ENCODE measurements around the gene FRAS1. TPM values are rescaled to one million over a fixed set of nuclear protein-coding genes. Genes with fewer than 3 reads are reported as not detected.

Gene FRAS1
- polyA plus RNA-seq, 3 donors from 2014 or later, result not detected

DNA sequence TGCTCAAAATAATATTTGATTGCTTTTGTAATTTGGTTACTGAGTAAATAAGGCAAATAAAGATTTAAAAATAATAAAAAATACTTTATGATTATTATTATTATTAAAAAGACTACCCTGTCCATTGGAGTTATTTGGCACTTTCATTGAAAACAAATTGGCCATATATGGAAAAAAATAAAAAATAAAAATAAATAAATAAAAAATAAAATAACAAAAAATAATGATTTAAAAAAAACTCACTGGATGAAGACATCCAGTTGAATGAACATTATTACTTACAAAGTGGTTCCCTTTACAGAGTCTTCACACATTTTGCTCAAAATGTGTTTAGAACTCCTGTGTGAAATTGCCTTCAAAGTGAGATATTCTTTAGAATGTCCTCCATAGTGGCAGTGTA is 353.1 kb downstream of the FRAS1 start:
- H3K9me3 Mint-ChIP-seq, result peaks cover 0 to 3% (median 0%) of the 10 kb centered on the region in 6 donors
- peaks cover 0 to 3% (median 0%) of the 10 kb centered on the region in 3 donors for H3K27me3 Mint-ChIP-seq (ENCODE audit: low read depth in 3 of 3)
- no peak for DNase-seq
- no peak overlapping the region for H3K27ac Mint-ChIP-seq
- no peaks in the 10 kb centered on the region for H3K4me1 Mint-ChIP-seq
- no peak overlapping the region for H3K4me3 Mint-ChIP-seq
- H3K36me3 Mint-ChIP-seq, result no peaks in the 10 kb centered on the region

DNA sequence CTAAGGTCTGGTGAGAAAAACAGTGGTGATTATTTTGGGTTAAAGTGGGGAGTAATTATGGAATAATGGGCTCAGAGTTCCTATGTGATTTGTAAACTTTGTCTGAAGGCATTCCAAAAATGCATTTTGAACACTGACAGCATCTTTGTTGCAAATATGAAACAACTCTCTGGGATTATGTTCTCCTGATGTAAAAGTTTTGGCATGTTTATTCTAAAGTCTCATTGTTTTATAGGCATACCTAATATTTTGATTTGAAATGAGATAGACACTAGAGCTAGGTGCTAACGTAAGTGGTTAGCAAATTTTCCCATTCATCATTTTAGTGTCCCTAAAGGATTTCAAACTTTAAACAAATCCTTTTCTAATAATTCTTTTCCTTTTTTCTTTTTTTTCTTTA is 353.6 kb downstream of the FRAS1 start:
- no peak for DNase-seq
- peaks cover 0 to 3% (median 0%) of the 10 kb centered on the region in 3 donors for H3K27me3 Mint-ChIP-seq (ENCODE audit: low read depth in 3 of 3)
- H3K27ac Mint-ChIP-seq, result no peak overlapping the region
- H3K36me3 Mint-ChIP-seq, result no peaks in the 10 kb centered on the region
- peaks cover 0 to 3% (median 0%) of the 10 kb centered on the region in 6 donors for H3K9me3 Mint-ChIP-seq
- no peak overlapping the region for H3K4me3 Mint-ChIP-seq
- H3K4me1 Mint-ChIP-seq, result no peaks in the 10 kb centered on the region

DNA sequence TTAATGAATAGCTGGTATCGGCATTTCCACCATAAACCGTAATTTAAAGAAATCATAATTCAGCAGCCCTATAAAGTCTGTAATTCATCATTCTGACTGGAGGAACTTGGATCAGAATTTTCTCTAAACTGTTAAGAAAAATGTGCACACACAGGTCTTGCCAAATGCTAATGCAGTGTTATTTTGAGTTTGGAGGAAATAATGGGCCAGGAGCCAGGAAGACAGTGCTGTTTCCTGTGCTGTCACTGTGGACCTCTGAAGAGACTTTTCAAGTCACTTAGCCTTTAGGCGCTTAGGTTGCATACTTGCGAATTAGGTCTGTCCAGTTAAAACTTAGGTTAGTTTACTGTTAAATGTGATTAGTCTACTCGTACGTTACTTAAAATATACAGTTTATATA is 357.0 kb downstream of the FRAS1 start:
- H3K27me3 Mint-ChIP-seq (ENCODE audit: low read depth in 3 of 3), result peaks cover 0 to 5% (median 2%) of the 10 kb centered on the region in 3 donors
- H3K4me1 Mint-ChIP-seq, result no peaks in the 10 kb centered on the region
- H3K36me3 Mint-ChIP-seq, result no peaks in the 10 kb centered on the region
- peaks cover 0 to 3% (median 0%) of the 10 kb centered on the region in 6 donors for H3K9me3 Mint-ChIP-seq
- no peak for DNase-seq
- H3K4me3 Mint-ChIP-seq, result no peak overlapping the region
- no peak overlapping the region for H3K27ac Mint-ChIP-seq

DNA sequence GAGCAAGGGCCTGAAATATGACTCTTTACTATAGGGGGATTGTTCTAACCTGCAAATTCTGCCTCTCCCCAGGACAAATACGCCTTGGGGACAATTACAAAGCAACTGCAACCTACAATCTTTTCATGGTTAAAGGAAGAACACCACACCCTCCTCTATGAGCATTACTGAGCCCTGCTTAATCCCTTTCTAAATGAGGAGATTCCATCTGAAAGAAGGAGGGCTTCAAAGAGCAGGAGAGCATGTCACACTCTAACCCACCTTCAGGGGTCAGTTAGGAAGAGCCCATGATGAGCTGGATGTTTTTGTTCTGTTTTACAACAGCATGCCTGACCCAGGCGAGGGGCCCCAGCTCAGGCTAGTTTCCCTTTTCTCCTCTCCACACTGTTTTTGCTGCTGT is 360.5 kb downstream of the FRAS1 start:
- no peak overlapping the region for H3K4me3 Mint-ChIP-seq
- peaks cover 0 to 3% (median 0%) of the 10 kb centered on the region in 6 donors for H3K9me3 Mint-ChIP-seq
- no peaks in the 10 kb centered on the region for H3K4me1 Mint-ChIP-seq
- H3K27me3 Mint-ChIP-seq (ENCODE audit: low read depth in 3 of 3), result peaks cover 4 to 18% (median 8%) of the 10 kb centered on the region in 3 donors
- H3K27ac Mint-ChIP-seq, result no peak overlapping the region
- DNase-seq, result no peak
- H3K36me3 Mint-ChIP-seq, result no peaks in the 10 kb centered on the region

DNA sequence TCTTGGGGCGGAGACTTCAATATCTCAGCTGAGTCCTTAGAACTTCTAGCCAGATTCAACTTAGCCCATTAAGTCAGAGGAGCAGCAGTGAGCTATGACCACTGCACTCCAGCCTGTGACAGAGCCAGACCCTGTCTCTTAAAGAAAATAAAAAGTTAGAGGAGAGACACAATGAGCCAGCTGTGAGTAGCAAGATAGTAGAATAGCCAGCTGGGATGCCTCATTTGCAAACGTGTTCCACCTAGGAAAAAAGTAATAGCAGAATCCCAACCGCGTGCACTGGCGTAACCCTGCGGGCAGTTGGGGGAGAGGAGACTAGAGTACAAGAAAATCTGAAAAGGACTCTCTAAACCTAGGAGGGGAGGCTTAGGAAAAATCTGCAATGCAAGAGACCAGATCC is 361.3 kb downstream of the FRAS1 start:
- Mint-ChIP-seq H3K36me3 (no peaks in the 10 kb centered on the region), H3K27ac (no peak overlapping the region), H3K27me3 (ENCODE audit: low read depth in 3 of 3) (peaks cover 4 to 18% (median 8%) of the 10 kb centered on the region in 3 donors), H3K4me3 (no peak overlapping the region), H3K9me3 (peaks cover 0 to 2% (median 0%) of the 10 kb centered on the region in 6 donors), H3K4me1 (no peaks in the 10 kb centered on the region)
- DNase-seq, result no peak

DNA sequence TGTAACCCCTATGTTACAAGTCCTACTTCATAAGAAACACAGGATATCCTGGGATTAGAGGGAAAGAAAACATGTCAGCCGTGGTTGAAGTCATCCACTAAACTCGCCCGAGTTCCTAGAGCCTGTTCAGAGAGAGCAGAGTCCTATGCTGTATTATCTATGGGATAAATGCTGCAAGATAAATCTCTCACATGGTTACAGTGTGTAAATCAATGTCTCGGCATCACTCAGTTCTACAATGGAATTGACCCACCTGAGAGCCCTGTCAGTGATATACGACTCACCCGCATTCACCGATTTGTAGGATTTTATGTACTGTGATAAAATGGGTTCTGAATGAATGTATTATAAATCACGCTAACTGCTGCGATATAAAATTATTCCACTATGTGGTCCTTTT is 366.7 kb downstream of the FRAS1 start:
- Mint-ChIP-seq H3K9me3 (no peaks in the 10 kb centered on the region), H3K36me3 (no peaks in the 10 kb centered on the region), H3K4me1 (no peaks in the 10 kb centered on the region), H3K27ac (no peak overlapping the region), H3K4me3 (no peak overlapping the region), H3K27me3 (ENCODE audit: low read depth in 3 of 3) (peaks cover 4 to 16% (median 5%) of the 10 kb centered on the region in 3 donors)
- no peak for DNase-seq

DNA sequence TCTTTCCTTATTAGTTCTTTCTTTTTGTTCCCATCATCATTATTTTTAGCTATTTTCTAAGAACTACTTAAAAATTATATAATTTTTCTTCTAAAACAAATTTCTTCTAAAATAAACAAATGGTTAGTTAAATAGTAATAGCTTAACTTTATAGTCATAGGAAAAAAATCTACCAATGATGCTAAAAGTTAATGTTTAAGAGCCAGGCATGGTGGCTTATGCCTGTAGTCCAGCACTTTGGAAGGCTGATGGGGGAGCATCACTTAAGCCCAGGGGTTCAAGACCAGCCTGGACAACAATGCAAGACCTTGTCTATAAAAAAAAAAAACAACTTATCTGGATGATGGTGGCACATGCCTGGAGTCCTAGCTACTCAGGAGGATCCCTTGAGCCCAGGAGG is 367.3 kb downstream of the FRAS1 start:
- Mint-ChIP-seq H3K27me3 (ENCODE audit: low read depth in 3 of 3) (peaks cover 2 to 14% (median 4%) of the 10 kb centered on the region in 3 donors), H3K4me3 (no peak overlapping the region), H3K27ac (no peak overlapping the region), H3K36me3 (no peaks in the 10 kb centered on the region), H3K4me1 (no peaks in the 10 kb centered on the region), H3K9me3 (no peaks in the 10 kb centered on the region)
- DNase-seq, result no peak

DNA sequence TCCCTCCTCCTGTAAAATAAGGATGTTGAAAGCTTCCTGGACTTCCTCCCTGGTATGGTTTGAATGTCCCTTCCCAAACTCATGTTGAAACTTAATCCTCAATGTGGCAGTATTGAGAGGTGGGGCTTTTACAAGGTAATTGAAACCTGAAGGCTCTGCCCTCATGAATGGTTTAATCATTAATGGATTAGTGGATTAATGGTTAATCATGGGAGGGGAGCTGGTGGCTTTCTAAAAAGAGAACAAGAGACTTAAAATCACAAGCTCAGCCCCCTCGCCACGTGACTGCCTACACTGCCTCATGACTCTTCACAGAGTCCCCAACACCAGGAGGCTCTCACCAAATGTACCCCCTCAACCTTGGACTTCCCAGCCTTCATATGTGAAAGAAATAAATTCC is 369.8 kb downstream of the FRAS1 start:
- H3K4me1 Mint-ChIP-seq, result no peaks in the 10 kb centered on the region
- no peaks in the 10 kb centered on the region for H3K36me3 Mint-ChIP-seq
- H3K27ac Mint-ChIP-seq, result no peak overlapping the region
- peaks cover 0 to 7% (median 6%) of the 10 kb centered on the region in 3 donors for H3K27me3 Mint-ChIP-seq (ENCODE audit: low read depth in 3 of 3)
- H3K4me3 Mint-ChIP-seq, result no peak overlapping the region
- no peaks in the 10 kb centered on the region for H3K9me3 Mint-ChIP-seq
- no peak for DNase-seq

DNA sequence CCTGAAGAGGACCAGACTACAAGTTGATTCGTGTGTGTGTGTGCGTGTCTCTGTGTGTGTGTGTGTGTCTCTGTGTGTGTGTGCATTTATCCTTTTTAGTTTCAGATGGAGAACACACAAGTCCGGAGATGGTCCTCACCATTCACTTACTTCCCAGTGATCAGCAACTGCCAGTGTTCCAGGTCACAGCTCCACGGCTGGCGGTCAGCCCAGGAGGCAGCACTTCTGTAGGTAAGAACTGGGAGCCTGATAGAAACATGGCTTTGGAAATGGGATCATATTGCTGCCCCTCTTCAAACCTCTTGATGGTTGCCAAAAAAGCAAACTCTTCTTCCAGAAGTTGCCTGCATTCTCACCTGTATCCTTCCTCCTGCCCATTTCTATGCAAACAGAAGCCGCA is 371.9 kb downstream of the FRAS1 start:
- H3K27me3 Mint-ChIP-seq (ENCODE audit: low read depth in 3 of 3), result peaks cover 0 to 2% (median 0%) of the 10 kb centered on the region in 3 donors

DNA sequence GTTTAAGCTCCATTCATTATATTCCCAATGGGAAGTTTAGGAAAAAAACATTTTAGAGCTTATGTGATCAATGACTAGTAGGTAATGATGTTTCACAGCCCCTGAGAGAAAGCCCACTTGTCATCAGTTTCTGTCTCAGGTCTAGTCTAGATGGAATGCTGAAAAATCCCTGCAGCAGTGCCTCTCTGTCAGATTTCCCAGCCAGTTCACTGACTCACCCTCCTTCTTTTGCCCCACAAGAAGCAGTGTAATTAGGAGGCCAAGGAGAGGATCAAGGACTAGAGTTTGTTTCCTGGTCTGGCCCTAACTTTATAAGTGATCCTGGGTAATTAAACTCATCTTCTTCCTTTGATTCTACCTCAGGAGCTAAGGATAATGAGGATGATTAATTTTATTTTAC is 375.8 kb downstream of the FRAS1 start:
- Mint-ChIP-seq H3K27me3 (ENCODE audit: low read depth in 3 of 3) (peaks cover 0 to 3% (median 2%) of the 10 kb centered on the region in 3 donors), H3K9me3 (no peaks in the 10 kb centered on the region), H3K4me1 (no peaks in the 10 kb centered on the region), H3K27ac (no peak overlapping the region), H3K4me3 (no peak overlapping the region), H3K36me3 (no peaks in the 10 kb centered on the region)
- DNase-seq, result no peak

More for the DNA sequence above, 371.9 kb downstream of the FRAS1 start:
- Mint-ChIP-seq H3K4me3 (no peak overlapping the region), H3K9me3 (no peaks in the 10 kb centered on the region), H3K4me1 (no peaks in the 10 kb centered on the region), H3K27ac (no peak overlapping the region), H3K36me3 (no peaks in the 10 kb centered on the region)
- no peak for DNase-seq

DNA sequence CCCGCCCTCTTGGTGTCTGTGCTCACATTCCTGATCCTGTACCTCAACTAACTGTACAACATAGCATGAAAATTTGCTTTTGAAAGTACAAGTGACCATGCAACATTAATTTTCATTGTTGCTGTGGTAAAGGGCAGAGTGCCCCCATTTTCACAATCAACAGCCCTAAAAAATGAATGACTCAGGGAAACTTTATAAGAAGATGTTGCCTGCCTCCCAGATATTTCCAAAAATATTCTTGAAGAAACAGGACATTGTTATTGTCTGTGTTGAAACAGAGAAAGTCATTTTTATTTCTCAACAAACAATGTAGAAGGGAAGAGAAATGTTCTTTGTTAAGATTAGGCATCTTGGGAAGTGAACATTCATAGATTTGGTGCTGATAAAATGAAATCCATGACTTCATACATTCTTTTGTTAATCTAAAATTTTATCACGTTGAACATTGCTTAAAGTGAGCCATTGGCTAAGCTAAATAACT is 380.5 kb downstream of the FRAS1 start:
- no peak overlapping the region for H3K27ac Mint-ChIP-seq
- no peak overlapping the region for H3K4me3 Mint-ChIP-seq

DNA sequence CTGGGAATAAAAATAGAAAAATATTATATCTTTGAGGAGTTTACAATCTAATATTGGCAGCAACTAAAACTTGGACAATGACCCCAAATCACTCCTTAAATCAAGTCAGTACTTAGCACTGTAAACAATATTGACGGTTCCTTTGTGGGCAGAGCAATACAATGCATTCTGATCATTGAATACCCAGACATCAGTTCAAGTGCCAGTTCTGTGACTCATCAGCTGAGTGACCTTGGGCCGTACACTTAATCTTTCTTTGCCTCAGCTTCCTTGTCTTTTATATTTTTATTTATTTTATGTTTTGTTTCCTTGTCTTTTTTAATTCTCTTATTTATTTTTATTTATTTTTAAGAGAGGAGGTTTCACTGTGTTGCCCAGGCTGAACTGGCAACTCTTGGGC is 382.2 kb downstream of the FRAS1 start:
- H3K4me1 Mint-ChIP-seq, result no peaks in the 10 kb centered on the region
- no peak for DNase-seq
- H3K4me3 Mint-ChIP-seq, result no peak overlapping the region
- H3K27ac Mint-ChIP-seq, result no peak overlapping the region
- peaks cover 0 to 8% (median 0%) of the 10 kb centered on the region in 3 donors for H3K27me3 Mint-ChIP-seq (ENCODE audit: low read depth in 3 of 3)
- no peaks in the 10 kb centered on the region for H3K36me3 Mint-ChIP-seq
- no peaks in the 10 kb centered on the region for H3K9me3 Mint-ChIP-seq

More for the DNA sequence above, 380.5 kb downstream of the FRAS1 start:
- peaks cover 0 to 7% (median 0%) of the 10 kb centered on the region in 3 donors for H3K27me3 Mint-ChIP-seq (ENCODE audit: low read depth in 3 of 3)
- DNase-seq, result no peak
- no peaks in the 10 kb centered on the region for H3K9me3 Mint-ChIP-seq
- H3K4me1 Mint-ChIP-seq, result no peaks in the 10 kb centered on the region
- no peaks in the 10 kb centered on the region for H3K36me3 Mint-ChIP-seq

DNA sequence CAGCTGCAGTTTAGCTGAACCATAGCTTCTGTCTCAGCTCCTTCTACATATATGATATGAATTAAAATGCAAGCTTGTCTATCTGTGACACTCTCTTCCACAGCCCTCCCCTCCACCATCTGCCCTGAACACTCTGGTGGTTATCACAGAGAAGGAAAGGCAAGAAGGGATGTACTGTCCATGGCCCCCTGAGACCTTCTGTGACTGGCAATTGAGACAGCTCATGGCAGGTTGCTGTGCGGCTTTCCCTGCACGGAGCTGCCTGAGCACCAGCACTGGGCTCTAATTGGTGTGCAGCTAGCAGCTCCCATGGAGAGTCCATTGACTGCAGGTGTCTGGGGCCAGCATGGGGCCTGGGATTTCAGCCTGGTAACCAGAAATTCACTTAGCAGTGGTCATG is 384.6 kb downstream of the FRAS1 start:
- Mint-ChIP-seq H3K27me3 (ENCODE audit: low read depth in 3 of 3) (peaks cover 0 to 7% (median 0%) of the 10 kb centered on the region in 3 donors), H3K36me3 (no peaks in the 10 kb centered on the region), H3K9me3 (no peaks in the 10 kb centered on the region), H3K4me3 (no peak overlapping the region), H3K27ac (no peak overlapping the region), H3K4me1 (no peaks in the 10 kb centered on the region)
- DNase-seq, result no peak

DNA sequence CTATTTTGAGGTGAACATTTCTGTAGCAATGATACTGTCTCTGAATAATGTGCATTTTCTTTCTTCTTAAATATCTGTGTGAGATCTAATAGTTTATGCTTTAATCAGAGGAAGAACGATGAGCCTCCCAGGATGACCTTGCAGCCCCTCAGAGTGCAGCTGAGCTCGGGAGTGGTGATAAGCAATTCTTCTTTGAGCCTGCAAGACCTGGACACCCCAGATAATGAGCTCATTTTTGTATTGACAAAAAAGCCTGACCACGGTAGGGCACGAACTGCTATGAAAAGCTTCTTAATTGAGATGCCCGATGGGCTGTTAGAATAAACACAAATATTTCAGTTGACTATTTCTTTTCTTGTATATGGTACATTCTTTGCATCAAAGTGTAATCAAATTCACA is 389.5 kb downstream of the FRAS1 start:
- H3K4me1 Mint-ChIP-seq, result peaks cover 0 to 6% of the 10 kb centered on the region in 2 donors
- peaks cover 0 to 2% (median 0%) of the 10 kb centered on the region in 6 donors for H3K9me3 Mint-ChIP-seq
- no peak overlapping the region for H3K4me3 Mint-ChIP-seq
- peaks cover 0 to 3% (median 0%) of the 10 kb centered on the region in 3 donors for H3K27me3 Mint-ChIP-seq (ENCODE audit: low read depth in 3 of 3)
- no peaks in the 10 kb centered on the region for H3K36me3 Mint-ChIP-seq
- no peak for DNase-seq
- no peak overlapping the region for H3K27ac Mint-ChIP-seq

DNA sequence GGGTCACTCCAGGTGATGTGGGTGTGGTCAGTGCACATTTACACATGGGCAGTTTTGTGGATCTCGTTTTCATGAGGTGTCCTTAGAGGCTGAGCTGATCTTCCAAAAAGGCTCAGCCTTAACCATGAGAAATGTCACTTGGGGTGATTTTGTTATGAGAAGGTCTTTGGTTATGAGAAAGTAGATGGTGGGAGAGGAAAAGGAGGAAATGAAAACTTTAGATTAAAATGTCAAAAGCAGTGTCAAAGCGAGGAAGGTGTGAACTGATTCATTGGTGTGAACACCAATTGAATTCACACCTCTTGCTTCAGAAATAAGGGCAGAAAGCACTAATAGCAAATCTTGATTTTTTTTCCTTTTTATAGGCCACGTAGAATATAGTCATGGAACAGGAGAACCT is 394.3 kb downstream of the FRAS1 start:
- Mint-ChIP-seq H3K4me3 (no peak overlapping the region), H3K27me3 (ENCODE audit: low read depth in 3 of 3) (peaks cover 2 to 5% (median 5%) of the 10 kb centered on the region in 3 donors), H3K27ac (peak overlapping the region in 1 of 6 donors; percentile 12), H3K9me3 (peaks cover 0 to 2% (median 0%) of the 10 kb centered on the region in 6 donors), H3K4me1 (peaks cover 0 to 6% of the 10 kb centered on the region in 2 donors), H3K36me3 (no peaks in the 10 kb centered on the region)
- DNase-seq, result no peak

Data from immature natural killer cell (primary cell).